Esophagus squamous epithelium (tissue), 5 donors: ENCODE results near the gene CPPED1. TPM values are rescaled to one million over a fixed set of nuclear protein-coding genes. Genes with fewer than 3 reads are reported as not detected.

Experiments used
- DNase-seq: peaks from one replicate; lab custom pipeline; 2025; lab: John Stamatoyannopoulos, UW
- H3K27ac ChIP-seq, 4 donors: fragments of 200-600 bp; sonication (generic); one replicate each; pipeline ENCODE4 v1.5.1; 2016 to 2019; ENCODE audit warnings: mild to moderate bottlenecking in 1 of 4
- H3K27me3 ChIP-seq, 4 donors: fragments of 200-600 bp; sonication (generic); 1 replicate in 3 of 4; 2 replicates in 1 of 4; pipeline versions ENCODE4 v1.5.1 to v1.6.0; 2017 to 2021; ENCODE audit warnings: antibody characterized with exemption in 1 of 4
- H3K36me3 ChIP-seq, 3 donors: fragments of 200-600 bp; sonication (generic); one replicate each; pipeline ENCODE4 v1.5.1; 2016 to 2019
- H3K4me1 ChIP-seq, 3 donors: fragments of 200-600 bp; sonication (generic); one replicate each; pipeline ENCODE4 v1.5.1; 2017 to 2019
- H3K4me3 ChIP-seq, 4 donors: fragments of 200-600 bp; sonication (generic); 1 replicate in 3 of 4; 2 replicates in 1 of 4; pipeline ENCODE4 v1.5.1; 2016 to 2019; ENCODE audit warnings: mild to moderate bottlenecking in 2 of 4, moderate library complexity in 1 of 4
- H3K9me3 ChIP-seq, 3 donors: fragments of 200-600 bp; sonication (generic); one replicate each; pipeline ENCODE4 v1.5.1; 2016 to 2019
- CTCF ChIP-seq, 6 experiments: fragments of 450-650 bp in 4 of 6; fragments of 200-600 bp in 2 of 6; sonication (generic) in 2 of 6; IDR thresholded peaks; one replicate each; pipeline ENCODE4 v1.5.1; 2016 to 2019; ENCODE audit warnings: antibody characterized with exemption in 6 of 6, mild to moderate bottlenecking in 4 of 6, moderate library complexity in 4 of 6
- POLR2A ChIP-seq, 4 donors: fragments of 450-650 bp; IDR thresholded peaks; one replicate each; pipeline ENCODE4 v1.6.1; 2017; ENCODE audit warnings: antibody characterized with exemption in 4 of 4, mild to moderate bottlenecking in 4 of 4, moderate library complexity in 3 of 4
- WGBS, 2 donors: methylation state at CpG; one replicate each; pipeline ENCODE4 v1.1.5; 2018; 5-methylcytosine and 5-hydroxymethylcytosine counted together
- intact Hi-C: fragments of 100-400 bp; cut with DNase I; formaldehyde crosslinking; loops from one replicate; pipeline ENCODE4 v1.15.0; 2022
- total RNA-seq, 4 donors: library from RNA; depleted of rRNA; stranded (reverse); fragments of >200 nt; gene quantifications; one replicate each; pipeline ENCODE4 v1.1.0, GENCODE V29; 2016
- donor health status: DM: yes; HTN: yes; CAD: no.

CPPED1 gene
- total RNA-seq, 4 donors from 2014 or later: 14.3 to 45.6 (median 16.8) TPM

- no peaks in the 10 kb centered on the region for H3K4me1 ChIP-seq
- intact Hi-C loops: no loop called here
- H3K4me3 ChIP-seq: no peak overlapping the region
- no peaks in the 10 kb centered on the region for H3K9me3 ChIP-seq
- no peak for DNase-seq
- H3K27ac ChIP-seq: no peak overlapping the region
- H3K36me3 ChIP-seq: peaks cover 0 to 39% (median 5%) of the 10 kb centered on the region in 3 donors
- 92 to 93% methylated on average over 5 of the region's 5 CpGs for WGBS, 2 donors
- no peaks in the 10 kb centered on the region for H3K27me3 ChIP-seq
- TF ChIP-seq POLR2A (IDR thresholded peaks at IDR 0.05): no peak
- TF ChIP-seq CTCF (IDR thresholded peaks at IDR 0.05): no peak
Measured at GRCh38 chr16:12695454-12695853, 108.2 kb downstream of the CPPED1 start.

DNA sequence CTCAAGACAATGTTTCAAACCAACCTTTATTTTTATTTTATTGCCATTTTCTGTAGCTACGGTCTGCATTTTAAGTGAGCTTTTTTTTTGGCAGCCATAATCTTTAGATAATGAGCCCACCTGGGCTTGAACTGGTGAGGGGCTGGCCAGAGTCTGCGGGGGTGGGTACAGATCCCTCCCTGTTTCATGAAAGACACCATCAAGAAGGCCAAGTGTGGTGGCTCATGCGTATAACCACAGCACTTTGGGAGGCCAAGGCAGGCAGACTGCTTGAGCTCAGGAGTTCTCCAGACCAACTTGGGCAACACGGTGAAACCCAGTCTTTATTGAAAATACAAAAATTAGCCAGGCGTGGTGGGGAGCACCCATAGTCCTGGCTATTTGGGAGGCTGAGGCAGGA, 113.7 kb downstream of the CPPED1 start:
- TF ChIP-seq CTCF (IDR thresholded peaks at IDR 0.05) (no peak), POLR2A (IDR thresholded peaks at IDR 0.05) (no peak)
- Histone ChIP-seq H3K4me1 (no peaks in the 10 kb centered on the region), H3K9me3 (no peaks in the 10 kb centered on the region), H3K27ac (no peak overlapping the region), H3K36me3 (peaks cover 0 to 24% (median 5%) of the 10 kb centered on the region in 3 donors), H3K4me3 (no peak overlapping the region), H3K27me3 (no peaks in the 10 kb centered on the region)
- DNase-seq: no peak
- WGBS, 2 donors: 70 to 95% methylated on average over 3 to 5 of the region's 5 CpGs
- intact Hi-C loops: no loop called here

DNA sequence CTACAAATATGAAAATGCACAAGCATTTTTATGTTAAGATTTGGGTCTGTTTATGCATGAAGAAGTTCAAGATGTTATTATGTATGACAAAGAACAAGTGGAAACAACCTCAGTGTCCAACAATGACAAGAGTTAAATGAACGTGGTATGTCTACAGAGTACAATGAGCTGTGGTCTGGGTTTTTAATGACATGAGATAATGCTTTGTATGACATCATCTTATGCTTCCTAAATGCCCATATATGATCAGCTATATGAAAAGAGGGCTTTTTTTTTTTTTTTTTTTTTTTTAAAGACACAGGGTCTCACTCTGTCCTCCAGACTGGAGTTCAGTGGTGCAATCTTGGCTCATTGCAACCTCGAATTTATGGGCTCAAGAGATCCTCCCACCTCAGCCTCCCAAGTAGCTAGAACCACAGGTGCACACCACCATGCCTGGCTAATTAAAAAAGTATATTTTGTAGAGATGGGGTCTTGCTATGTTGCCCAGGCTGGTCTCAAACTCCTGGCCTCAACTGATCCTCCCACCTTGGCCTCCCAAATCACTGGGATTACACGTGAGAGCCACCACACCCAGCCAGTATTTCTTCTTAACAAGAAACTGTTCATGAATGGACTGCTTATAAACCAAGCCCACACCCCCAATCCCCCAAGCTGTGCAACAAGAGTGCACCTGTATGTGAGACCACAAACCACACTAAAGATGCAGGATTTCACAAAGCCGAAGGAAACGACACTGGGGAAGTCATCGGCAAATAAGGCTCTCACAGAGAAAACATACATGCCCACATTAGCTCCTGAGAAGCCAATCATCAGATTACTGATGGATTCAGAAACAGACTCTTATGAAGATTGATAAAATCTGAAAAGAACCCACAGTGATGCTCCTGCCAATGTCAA, 114.5 kb downstream of the CPPED1 start:
- DNase-seq: no peak
- H3K4me3 ChIP-seq: no peak overlapping the region
- intact Hi-C loops: no loop called here
- 76 to 82% methylated on average over 5 of the region's 6 CpGs for WGBS, 2 donors
- no peaks in the 10 kb centered on the region for H3K27me3 ChIP-seq
- peaks cover 0 to 24% (median 5%) of the 10 kb centered on the region in 3 donors for H3K36me3 ChIP-seq
- no peaks in the 10 kb centered on the region for H3K4me1 ChIP-seq
- TF ChIP-seq CTCF (IDR thresholded peaks at IDR 0.05) (no peak), POLR2A (IDR thresholded peaks at IDR 0.05) (no peak)
- no peaks in the 10 kb centered on the region for H3K9me3 ChIP-seq
- H3K27ac ChIP-seq: no peak overlapping the region

DNA sequence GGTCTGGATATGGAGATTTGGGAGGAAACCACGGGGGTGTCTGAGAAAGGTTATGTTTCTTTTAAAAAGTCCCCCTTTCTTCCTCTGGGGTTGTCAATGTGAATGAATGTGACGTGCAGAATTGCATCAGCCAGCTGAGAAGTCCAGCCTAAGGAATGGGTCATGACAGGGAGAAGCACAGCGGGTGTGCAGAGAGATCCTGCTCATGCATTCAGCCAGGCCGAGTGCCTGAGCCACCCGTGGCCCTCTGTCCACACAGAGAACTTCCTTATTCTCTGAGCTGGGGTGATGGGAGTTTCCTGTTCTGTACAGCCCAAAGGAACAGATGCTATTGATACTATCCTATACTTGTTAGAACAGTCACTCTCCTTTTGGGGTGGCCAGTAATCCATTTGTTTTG, 117.9 kb downstream of the CPPED1 start:
- Histone ChIP-seq H3K4me3 (no peak overlapping the region), H3K4me1 (no peaks in the 10 kb centered on the region), H3K27me3 (no peaks in the 10 kb centered on the region), H3K36me3 (peaks cover 0 to 9% (median 3%) of the 10 kb centered on the region in 3 donors), H3K9me3 (no peaks in the 10 kb centered on the region), H3K27ac (no peak overlapping the region)
- 77 to 78% methylated on average over 5 of the region's 5 CpGs for WGBS, 2 donors
- DNase-seq: no peak
- intact Hi-C loops: no loop called here
- TF ChIP-seq CTCF (IDR thresholded peaks at IDR 0.05) (no peak), POLR2A (IDR thresholded peaks at IDR 0.05) (no peak)

DNA sequence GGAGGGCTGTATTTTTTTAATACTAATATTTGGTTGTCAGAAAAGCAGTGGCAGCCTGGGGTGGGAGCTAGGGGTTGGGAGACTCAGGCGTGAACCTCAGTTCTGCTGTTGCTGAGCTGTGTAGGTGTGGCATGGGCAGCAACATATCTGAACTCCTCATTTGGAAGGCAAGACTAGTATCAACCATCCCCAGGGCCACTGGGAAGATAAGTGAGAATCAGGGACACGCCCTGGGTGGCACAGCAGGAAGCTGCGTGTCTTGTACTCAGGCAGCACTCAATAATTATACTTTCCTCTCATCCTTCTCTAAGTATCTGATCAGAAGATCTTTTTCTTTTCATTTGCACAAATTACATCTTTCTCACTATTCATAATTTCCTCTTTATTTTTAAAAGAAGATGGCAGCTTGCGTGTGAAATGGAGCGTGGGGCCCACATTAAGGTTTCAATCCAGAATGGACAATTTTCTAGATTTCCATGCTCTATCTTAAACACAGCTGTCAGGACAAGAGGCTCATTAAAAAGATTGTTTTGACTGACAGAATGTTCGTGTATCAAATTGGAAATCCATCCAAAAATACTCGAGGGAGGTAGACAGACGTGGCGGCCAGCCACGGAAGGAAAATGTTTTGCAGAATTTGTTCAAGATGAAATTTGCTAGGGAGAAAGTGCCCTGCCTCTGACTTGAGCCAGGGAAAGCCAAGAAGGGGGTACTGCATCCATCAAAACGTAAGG, 121.1 kb downstream of the CPPED1 start:
- H3K4me3 ChIP-seq: no peak overlapping the region
- intact Hi-C loops: no loop called here
- no peaks in the 10 kb centered on the region for H3K9me3 ChIP-seq
- H3K27ac ChIP-seq: no peak overlapping the region
- H3K27me3 ChIP-seq: no peaks in the 10 kb centered on the region
- H3K36me3 ChIP-seq: peaks cover 0 to 12% (median 0%) of the 10 kb centered on the region in 3 donors
- TF ChIP-seq CTCF (IDR thresholded peaks at IDR 0.05) (no peak), POLR2A (IDR thresholded peaks at IDR 0.05) (no peak)
- DNase-seq: no peak
- no peaks in the 10 kb centered on the region for H3K4me1 ChIP-seq
- WGBS, 2 donors: 85 to 90% methylated on average over 11 of the region's 11 CpGs
